ENCODE data around the gene CBR3.
A peak's percentile ranks its signal among the peaks of the same experiment; 100 is the strongest.
"Not testable (repeated sequence)": the region's sequence is repeated elsewhere in the genome, so short reads cannot be mapped to it uniquely, and the experiment has no call there.

Gene CBR3

GRCh38 chr21:36135391-36136102, 668 bp downstream of the CBR3 start:
- in situ Hi-C loops (cut with MboI; ENCODE audit: low sequenced_read_pairs, unreplicated experiment), result no loop called here
- no peak for TF ChIP-seq CTCF (IDR thresholded peaks at IDR 0.05; ENCODE audit: borderline replicate concordance, control extremely low read depth, extremely low read depth, insufficient read depth, missing control alignments)
- peak; percentile 83 for DNase-seq (ENCODE audit: low spot score)

- in situ Hi-C loops (cut with MboI; ENCODE audit: low sequenced_read_pairs, unreplicated experiment); DNase-seq (ENCODE audit: low spot score): not testable (repeated sequence)
These were observed 4.9 kb downstream of the CBR3 start for GRCh38 chr21:36139791-36140190.

GRCh38 chr21:36141513-36141925, 6.6 kb downstream of the CBR3 start:
- in situ Hi-C loops (cut with MboI; ENCODE audit: low sequenced_read_pairs, unreplicated experiment), result no loop called here
- peak; percentile 65 for TF ChIP-seq CTCF (IDR thresholded peaks at IDR 0.05; ENCODE audit: borderline replicate concordance, control extremely low read depth, extremely low read depth, insufficient read depth, missing control alignments)
- peak; percentile 75 for DNase-seq (ENCODE audit: low spot score)

- in situ Hi-C loops (cut with MboI; ENCODE audit: low sequenced_read_pairs, unreplicated experiment); DNase-seq (ENCODE audit: low spot score): not testable (repeated sequence)
These were observed 9.4 kb downstream of the CBR3 start for GRCh38 chr21:36144233-36144632.

- DNase-seq (ENCODE audit: low spot score), result no peak
- in situ Hi-C loops (cut with MboI; ENCODE audit: low sequenced_read_pairs, unreplicated experiment), result loop anchor here (5.0 kb wide), 1 partner anchor 187 kb away; no protein-coding TSS in a partner anchor
- no peak for TF ChIP-seq CTCF (IDR thresholded peaks at IDR 0.05; ENCODE audit: borderline replicate concordance, control extremely low read depth, extremely low read depth, insufficient read depth, missing control alignments)
These were observed 10.4 kb downstream of the CBR3 start for GRCh38 chr21:36145259-36145658.

- DNase-seq (ENCODE audit: low spot score), result no peak
- no peak for TF ChIP-seq CTCF (IDR thresholded peaks at IDR 0.05; ENCODE audit: borderline replicate concordance, control extremely low read depth, extremely low read depth, insufficient read depth, missing control alignments)
- in situ Hi-C loops (cut with MboI; ENCODE audit: low sequenced_read_pairs, unreplicated experiment), result loop anchor here (5.0 kb wide), 1 partner anchor 184 kb away; no protein-coding TSS in a partner anchor
These were observed 13.0 kb downstream of the CBR3 start for GRCh38 chr21:36147911-36148310.

GRCh38 chr21:36148886-36149285, 14.0 kb downstream of the CBR3 start:
- DNase-seq (ENCODE audit: low spot score), result no peak
- TF ChIP-seq CTCF (IDR thresholded peaks at IDR 0.05; ENCODE audit: borderline replicate concordance, control extremely low read depth, extremely low read depth, insufficient read depth, missing control alignments), result no peak
- in situ Hi-C loops (cut with MboI; ENCODE audit: low sequenced_read_pairs, unreplicated experiment), result loop anchor here (5.0 kb wide), 1 partner anchor 183 kb away; no protein-coding TSS in a partner anchor
